Measurements from ENCODE around the gene ZBTB11. TPM values are rescaled to one million over a fixed set of nuclear protein-coding genes. Genes with fewer than 3 reads are reported as not detected.

ZBTB11 gene
- total RNA-seq, 1 experiment from 2014 or later, result 20.4 TPM

GRCh38 chr3:101724329-101725193, 47.6 kb upstream of the ZBTB11 start, which contains the start of gene CEP97 (continued):
- TF ChIP-seq POLR2AphosphoS5 (IDR thresholded peaks at IDR 0.05; ENCODE audit: low read depth, low read length) (peak; percentile 64), ATF3 (IDR thresholded peaks at IDR 0.05) (no peak), JUND (IDR thresholded peaks at IDR 0.05) (no peak), EZH2 (IDR thresholded peaks at IDR 0.05) (no peak), SRF (IDR thresholded peaks at IDR 0.05; ENCODE audit: low read depth) (peak; percentile 33; the same call in 1 of the 2 replicates)

- POLR2A ChIA-PET, result no interaction called here
- RAD21 ChIA-PET (ENCODE audit: low non-redundant PET in 1 of 2, low total read pairs in 2 of 2, uncharacterized antibody in 2 of 2, unreplicated experiment in 2 of 2), result no interaction called here
- Histone ChIP-seq H2AFZ (ENCODE audit: low read depth, low read length, poor library complexity, severe bottlenecking) (no peak overlapping the region), H3K4me3 (replicated peaks in 1 of 2; ENCODE audit: low read depth in 1 of 2, low read length in 2 of 2) (no peak overlapping the region), H3K9ac (ENCODE audit: low read length) (no peak overlapping the region), H3K9me3 (ENCODE audit: control insufficient read depth in 1 of 2, insufficient read depth in 1 of 2, low read depth in 1 of 2, low read length in 2 of 2) (no peaks in the 10 kb centered on the region), H3K9me2 (ENCODE audit: insufficient read depth) (no peaks in the 10 kb centered on the region), H3K27me3 (ENCODE audit: insufficient read depth, low read length) (no peaks in the 10 kb centered on the region), H3K79me2 (ENCODE audit: insufficient read depth, low read length) (peaks cover 10% of the 10 kb centered on the region; the same call in 1 of the 2 replicates), H3K36me3 (ENCODE audit: control insufficient read depth in 1 of 2, insufficient read depth in 2 of 2, low read length in 2 of 2) (peaks cover 0 to 3% of the 10 kb centered on the region in 2 experiments; a peak in 1 of 4 replicates), H3K27ac (ENCODE audit: low read depth, low read length) (no peak overlapping the region), H3K4me2 (ENCODE audit: low read length) (no peak overlapping the region), H3K4me1 (ENCODE audit: control insufficient read depth in 1 of 2, insufficient read depth in 2 of 2, low read length in 2 of 2) (peaks cover 3 to 7% of the 10 kb centered on the region in 2 experiments; a peak in 3 of 4 replicates), H4K20me1 (ENCODE audit: insufficient read depth) (no peaks in the 10 kb centered on the region)
- ATAC-seq (no peak), DNase-seq (ENCODE audit: low read depth, low spot score) (no peak)
- intact Hi-C loops (cut with micrococcal nuclease), result no loop called here
- CTCF ChIA-PET, result interaction anchor here (1.7 kb wide), 1 partner anchor 16 kb away, joined by 4 read pairs; no protein-coding TSS in a partner anchor
- no TSS peak for BruUV-seq (replicated peaks)
- TF ChIP-seq EGR1 (IDR thresholded peaks at IDR 0.05; ENCODE audit: low read depth), result no peak
- no peak for TF ChIP-seq SIN3A (IDR thresholded peaks at IDR 0.05; ENCODE audit: low read depth)
- TF ChIP-seq CTCF (IDR thresholded peaks at IDR 0.05 in 2 of 3, conservative IDR thresholded peaks at IDR 0.05 in 1 of 3; ENCODE audit: borderline replicate concordance in 1 of 3, insufficient read depth in 1 of 3, low read depth in 2 of 3, low read length in 2 of 3), result no peak
- TF ChIP-seq ATF3 (IDR thresholded peaks at IDR 0.05), result no peak
- TF ChIP-seq CBX3 (IDR thresholded peaks at IDR 0.05; ENCODE audit: low read depth), result no peak
Observed at GRCh38 chr3:101722394-101723173, 45.7 kb upstream of the ZBTB11 start.
